SK-N-SH treated with all-trans-retinoic acid at 6 μM for 48 hours (cell line): Measurements from ENCODE around the gene PTGS1.

Experiments used
- ARNTL ChIP-seq: fragments of 450-650 bp; formaldehyde crosslinking; IDR thresholded peaks from 2 replicates; pipeline ENCODE4 v1.5.0; 2020; ENCODE audit warnings: low read depth, mild to moderate bottlenecking, moderate library complexity, borderline replicate concordance
- BACH2 ChIP-seq: fragments of 250-450 bp; sonication (Bioruptor Pico); IDR thresholded peaks from 2 replicates; pipeline ENCODE4 v1.9.0; 2021; ENCODE audit warnings: mild to moderate bottlenecking, borderline replicate concordance
- CREB5 ChIP-seq: fragments of 250-450 bp; sonication (Bioruptor Pico); IDR thresholded peaks from 2 replicates; pipeline ENCODE4 v1.5.1; 2020; ENCODE audit warnings: low read depth, mild to moderate bottlenecking, moderate library complexity
- ESRRG ChIP-seq: fragments of 250-450 bp; sonication (Bioruptor Pico); IDR thresholded peaks from 2 replicates; pipeline ENCODE4 v1.6.1; 2021; ENCODE audit warnings: mild to moderate bottlenecking
- ISL1 ChIP-seq: fragments of 250-450 bp; sonication (Bioruptor Pico); IDR thresholded peaks from 2 replicates; pipeline ENCODE4 v2.1.2; 2022; ENCODE audit warnings: mild to moderate bottlenecking, moderate library complexity
- POU6F1 ChIP-seq: fragments of 250-450 bp; sonication (Bioruptor Pico); IDR thresholded peaks from 2 replicates; pipeline ENCODE4 v1.8.0; 2021; ENCODE audit warnings: low read depth, mild to moderate bottlenecking, moderate library complexity, borderline replicate concordance
- RARB ChIP-seq: fragments of 250-450 bp; sonication (Bioruptor Pico); IDR thresholded peaks from 2 replicates; pipeline ENCODE4 v1.8.0; 2021; ENCODE audit warnings: mild to moderate bottlenecking, moderate library complexity
- SNAI2 ChIP-seq: fragments of 250-450 bp; sonication (Bioruptor Pico); IDR thresholded peaks from 2 replicates; pipeline ENCODE4 v1.5.0; 2020; ENCODE audit warnings: mild to moderate bottlenecking, moderate library complexity
- TOX ChIP-seq: fragments of 250-450 bp; sonication (Bioruptor Pico); IDR thresholded peaks from 2 replicates; pipeline ENCODE4 v1.8.0; 2021; ENCODE audit warnings: mild to moderate bottlenecking, moderate library complexity, borderline replicate concordance
- TSHZ2 ChIP-seq: fragments of 250-450 bp; sonication (Bioruptor Pico); IDR thresholded peaks from 2 replicates; pipeline ENCODE4 v1.5.0; 2020; ENCODE audit warnings: mild to moderate bottlenecking, moderate library complexity
- ZFP30 ChIP-seq: fragments of 450-650 bp; formaldehyde crosslinking; IDR thresholded peaks from 2 replicates; pipeline ENCODE4 v1.5.0; 2022; ENCODE audit warnings: mild to moderate bottlenecking, moderate library complexity
- ZNF565 ChIP-seq: fragments of 450-650 bp; formaldehyde crosslinking; conservative IDR thresholded peaks from 2 replicates; pipeline ENCODE4 v1.5.0; 2020; ENCODE audit warnings: low read depth, mild to moderate bottlenecking, moderate library complexity
- ZNF70 ChIP-seq: fragments of 450-650 bp; formaldehyde crosslinking; IDR thresholded peaks from 2 replicates; pipeline ENCODE4 v1.5.0; 2020; ENCODE audit warnings: mild to moderate bottlenecking, moderate library complexity

GRCh38 chr9:122376796-122377195, 6.0 kb downstream of the PTGS1 start:
- TF ChIP-seq POU6F1 (CRISPR knock-in tag) (no peak), BACH2 (CRISPR knock-in tag) (no peak), CREB5 (CRISPR knock-in tag) (no peak), ESRRG (no peak), ISL1 (CRISPR knock-in tag) (no peak), TSHZ2 (CRISPR knock-in tag) (no peak), ZNF565 (CRISPR knock-in tag) (no peak), RARB (CRISPR knock-in tag) (no peak), ARNTL (CRISPR knock-in tag) (no peak), ZFP30 (CRISPR knock-in tag) (no peak), ZNF70 (no peak), TOX (CRISPR knock-in tag) (no peak), SNAI2 (CRISPR knock-in tag) (no peak)
